ENCODE results near the gene FOXN1. TPM values are rescaled to one million over a fixed set of nuclear protein-coding genes. Genes with fewer than 3 reads are reported as not detected.

The FOXN1 gene
- total RNA-seq, 1 donor, result not detected

- Histone ChIP-seq H3K4me1 (ENCODE audit: insufficient read depth, low read length) (no peaks in the 10 kb centered on the region), H3K36me3 (ENCODE audit: insufficient read depth, low read length) (no peaks in the 10 kb centered on the region), H3K4me2 (ENCODE audit: insufficient read depth, low read length) (no peak overlapping the region), H3K27ac (ENCODE audit: low read depth, low read length) (no peak overlapping the region), H3K9me3 (ENCODE audit: low read depth, low read length) (no peaks in the 10 kb centered on the region), H2AFZ (ENCODE audit: low read length) (no peak overlapping the region), H3K27me3 (ENCODE audit: insufficient read depth, low read length) (peaks cover 40% of the 10 kb centered on the region), H4K20me1 (ENCODE audit: insufficient read depth, low read length) (no peaks in the 10 kb centered on the region), H3K79me2 (ENCODE audit: insufficient read depth, low read length) (no peaks in the 10 kb centered on the region), H3K4me3 (ENCODE audit: insufficient read depth, low read length) (no peak overlapping the region)
- no peak for DNase-seq (ENCODE audit: insufficient read length, low spot score, missing footprints)
- no peak for TF ChIP-seq CTCF (IDR thresholded peaks at IDR 0.05; ENCODE audit: extremely low read depth, low read depth, low read length)
Observed at GRCh38 chr17:28474111-28474531, 32.0 kb upstream of the FOXN1 start.

- TF ChIP-seq CTCF (IDR thresholded peaks at IDR 0.05; ENCODE audit: extremely low read depth, low read depth, low read length), result no peak
- Histone ChIP-seq H3K27ac (ENCODE audit: low read depth, low read length) (no peak overlapping the region), H3K27me3 (ENCODE audit: insufficient read depth, low read length) (peaks cover 33% of the 10 kb centered on the region), H2AFZ (ENCODE audit: low read length) (no peak overlapping the region), H3K4me1 (ENCODE audit: insufficient read depth, low read length) (no peaks in the 10 kb centered on the region), H3K36me3 (ENCODE audit: insufficient read depth, low read length) (no peaks in the 10 kb centered on the region), H4K20me1 (ENCODE audit: insufficient read depth, low read length) (no peaks in the 10 kb centered on the region), H3K4me2 (ENCODE audit: insufficient read depth, low read length) (no peak overlapping the region), H3K79me2 (ENCODE audit: insufficient read depth, low read length) (no peaks in the 10 kb centered on the region), H3K9me3 (ENCODE audit: low read depth, low read length) (no peaks in the 10 kb centered on the region), H3K4me3 (ENCODE audit: insufficient read depth, low read length) (no peak overlapping the region)
- DNase-seq (ENCODE audit: insufficient read length, low spot score, missing footprints), result peak; percentile 65
Observed at GRCh38 chr17:28475151-28475900, 30.8 kb upstream of the FOXN1 start.

- Histone ChIP-seq H3K4me3 (ENCODE audit: insufficient read depth, low read length) (no peak overlapping the region), H3K4me2 (ENCODE audit: insufficient read depth, low read length) (no peak overlapping the region), H4K20me1 (ENCODE audit: insufficient read depth, low read length) (no peaks in the 10 kb centered on the region), H3K36me3 (ENCODE audit: insufficient read depth, low read length) (no peaks in the 10 kb centered on the region), H3K27ac (ENCODE audit: low read depth, low read length) (no peak overlapping the region), H2AFZ (ENCODE audit: low read length) (no peak overlapping the region), H3K4me1 (ENCODE audit: insufficient read depth, low read length) (no peaks in the 10 kb centered on the region), H3K79me2 (ENCODE audit: insufficient read depth, low read length) (no peaks in the 10 kb centered on the region), H3K27me3 (ENCODE audit: insufficient read depth, low read length) (peaks cover 31% of the 10 kb centered on the region), H3K9me3 (ENCODE audit: low read depth, low read length) (no peaks in the 10 kb centered on the region)
- TF ChIP-seq CTCF (IDR thresholded peaks at IDR 0.05; ENCODE audit: extremely low read depth, low read depth, low read length), result no peak
- DNase-seq (ENCODE audit: insufficient read length, low spot score, missing footprints), result peak; percentile 51
Observed at GRCh38 chr17:28476076-28476865, 29.9 kb upstream of the FOXN1 start.

GRCh38 chr17:28477928-28478327, 28.2 kb upstream of the FOXN1 start:
- H3K9me3 ChIP-seq (ENCODE audit: low read depth, low read length), result no peaks in the 10 kb centered on the region
- no peaks in the 10 kb centered on the region for H4K20me1 ChIP-seq (ENCODE audit: insufficient read depth, low read length)
- H3K27ac ChIP-seq (ENCODE audit: low read depth, low read length), result no peak overlapping the region
- peaks cover 40% of the 10 kb centered on the region for H3K27me3 ChIP-seq (ENCODE audit: insufficient read depth, low read length)
- no peaks in the 10 kb centered on the region for H3K36me3 ChIP-seq (ENCODE audit: insufficient read depth, low read length)
- DNase-seq (ENCODE audit: insufficient read length, low spot score, missing footprints), result no peak
- H3K4me3 ChIP-seq (ENCODE audit: insufficient read depth, low read length), result no peak overlapping the region
- no peak overlapping the region for H3K4me2 ChIP-seq (ENCODE audit: insufficient read depth, low read length)
- H2AFZ ChIP-seq (ENCODE audit: low read length), result no peak overlapping the region
- no peaks in the 10 kb centered on the region for H3K4me1 ChIP-seq (ENCODE audit: insufficient read depth, low read length)
- no peaks in the 10 kb centered on the region for H3K79me2 ChIP-seq (ENCODE audit: insufficient read depth, low read length)
- TF ChIP-seq CTCF (IDR thresholded peaks at IDR 0.05; ENCODE audit: extremely low read depth, low read depth, low read length), result no peak
